HG02973 (cell line): ENCODE data around the gene MFSD8.
A peak's percentile ranks its signal among the peaks of the same experiment; 100 is the strongest.
"Not testable (repeated sequence)": the region's sequence is repeated elsewhere in the genome, so short reads cannot be mapped to it uniquely, and the experiment has no call there.

ENCODE experiments used
- ATAC-seq: cut with Tn5 transposase; IDR thresholded peaks from one replicate; pipeline ENCODE4 v1.9.1; 2021; ENCODE audit warnings: moderate library complexity; ENCODE audit not compliant: unreplicated experiment

MFSD8 gene

DNA sequence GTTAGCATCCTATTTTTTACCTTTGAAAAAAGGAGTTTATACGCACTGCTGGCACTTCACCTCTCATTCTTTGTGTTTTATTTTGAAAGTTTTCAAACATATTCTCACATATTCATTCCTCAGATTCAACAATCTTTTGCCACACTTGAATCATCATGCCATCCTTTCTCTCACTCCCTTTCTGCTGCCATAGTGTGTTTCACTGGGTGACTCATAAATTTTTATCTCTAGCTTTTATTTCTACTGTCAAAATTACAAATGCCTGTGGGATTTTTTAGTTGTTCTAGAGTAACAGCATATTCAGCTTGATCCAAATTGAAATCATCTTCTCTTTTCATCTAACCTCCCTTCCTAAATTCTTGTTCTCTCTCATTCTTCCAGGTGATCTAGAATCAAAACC is 28.0 kb downstream of the MFSD8 start:
- no peak for ATAC-seq

DNA sequence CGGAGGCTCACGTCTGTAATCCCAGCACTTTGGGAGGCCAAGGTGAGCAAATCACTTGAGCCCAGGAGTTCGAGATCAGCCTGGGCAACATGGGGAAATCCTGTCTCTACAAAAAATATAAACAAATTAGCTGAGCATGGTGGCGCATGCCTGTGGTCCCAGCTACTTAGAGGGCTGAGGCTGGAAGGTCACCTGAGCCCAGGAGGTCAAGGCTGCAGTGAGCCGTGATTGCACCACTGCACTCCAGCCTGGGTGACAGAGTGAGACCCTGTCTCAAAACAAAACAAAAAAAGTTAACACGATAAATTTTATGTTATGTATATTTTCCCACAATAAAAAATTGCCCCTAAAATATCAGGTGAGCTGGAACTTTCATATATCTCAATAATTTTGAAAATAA is 33.1 kb downstream of the MFSD8 start:
- ATAC-seq, result not testable (repeated sequence)

DNA sequence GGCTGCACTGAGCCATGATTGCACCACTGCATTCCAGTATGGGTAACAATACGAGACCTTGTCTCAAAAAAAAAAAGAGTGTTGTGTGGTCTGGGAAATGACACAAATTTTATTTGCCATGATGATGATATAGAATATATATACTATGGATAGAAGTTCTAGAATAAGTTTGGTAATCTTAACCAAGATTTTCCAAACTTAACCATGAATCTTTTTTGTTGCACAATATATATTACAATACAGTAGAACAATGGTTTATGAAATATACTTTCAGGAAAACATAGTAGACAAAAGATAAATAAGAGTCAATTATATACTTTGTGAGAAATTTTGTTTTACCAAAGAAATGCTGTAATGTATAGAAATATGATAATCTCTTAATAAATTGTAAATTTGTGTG is 34.8 kb downstream of the MFSD8 start:
- no peak for ATAC-seq

DNA sequence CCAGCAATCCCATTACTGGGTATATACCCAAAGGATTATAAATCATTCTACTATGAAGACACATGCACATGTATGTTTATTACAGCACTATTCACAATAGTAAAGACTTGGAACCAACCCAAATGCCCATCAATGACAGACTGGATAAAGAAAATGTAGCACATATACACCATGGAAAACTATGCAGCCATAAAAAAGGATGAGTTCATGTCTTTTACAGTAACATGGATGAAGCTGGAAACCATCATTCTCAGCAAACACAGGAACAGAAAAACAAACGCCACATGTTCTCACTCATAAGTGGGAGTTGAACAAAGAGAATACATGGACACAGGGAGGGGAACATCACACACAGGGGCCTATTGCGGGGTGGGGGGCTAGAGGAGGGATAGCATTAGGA is 39.3 kb downstream of the MFSD8 start:
- ATAC-seq, result not testable (repeated sequence)

DNA sequence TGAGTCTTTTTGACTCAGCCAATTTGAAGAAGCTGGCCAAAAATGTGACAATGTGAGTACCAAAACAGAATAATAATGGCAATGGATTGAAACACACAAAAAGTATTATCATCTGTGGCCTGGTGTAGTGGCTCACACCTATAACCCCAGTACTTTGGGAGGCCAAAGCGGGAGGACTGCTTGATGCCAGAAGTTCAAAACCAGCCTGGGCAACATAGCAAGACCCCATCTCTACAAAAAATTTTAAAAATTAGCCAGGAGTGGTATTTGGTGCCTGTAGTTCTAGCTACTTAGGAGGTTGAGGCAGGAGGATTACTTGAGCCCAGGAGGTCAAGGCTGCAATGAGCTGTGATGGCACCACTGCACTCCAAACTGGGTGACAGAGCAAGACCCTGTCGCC is 42.7 kb downstream of the MFSD8 start:
- no peak for ATAC-seq

DNA sequence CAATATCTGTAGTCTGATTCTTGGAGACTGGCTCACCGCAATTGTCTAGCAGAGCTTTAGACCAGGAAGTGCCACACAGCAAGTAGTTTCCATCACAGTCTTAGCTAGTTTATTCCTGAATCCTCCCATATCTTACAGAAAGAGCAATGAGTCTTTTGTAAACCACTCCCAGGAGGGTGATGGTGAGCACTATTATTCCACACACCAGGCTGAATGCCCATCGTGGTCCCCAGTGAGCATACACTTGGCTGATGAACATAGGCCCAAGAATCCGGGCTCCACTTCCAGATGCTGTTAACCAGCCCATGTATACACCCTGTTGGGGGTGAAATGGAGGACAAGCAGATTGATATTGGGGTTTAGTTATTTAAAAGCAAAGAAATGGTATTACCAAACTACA is 44.5 kb downstream of the MFSD8 start:
- ATAC-seq, result no peak

DNA sequence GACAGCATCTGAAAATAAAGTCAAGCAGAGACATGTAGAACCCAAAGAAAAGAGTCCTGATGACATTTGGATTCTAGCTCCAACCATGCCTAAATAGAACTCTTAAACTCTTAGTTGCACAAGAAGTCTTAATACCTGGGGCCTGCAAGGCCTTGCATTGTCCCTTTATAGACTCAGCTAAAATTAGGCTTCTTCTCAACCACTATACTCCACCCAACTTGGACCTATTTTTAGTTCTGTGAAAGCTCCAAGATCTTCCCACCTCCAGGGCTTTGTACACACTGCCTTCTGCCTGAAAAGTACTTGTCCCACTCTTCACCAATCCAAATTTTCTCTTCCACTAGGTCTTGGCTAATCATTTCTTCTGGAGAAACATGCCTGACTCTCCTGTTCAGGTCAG is 47.8 kb downstream of the MFSD8 start:
- ATAC-seq, result no peak

DNA sequence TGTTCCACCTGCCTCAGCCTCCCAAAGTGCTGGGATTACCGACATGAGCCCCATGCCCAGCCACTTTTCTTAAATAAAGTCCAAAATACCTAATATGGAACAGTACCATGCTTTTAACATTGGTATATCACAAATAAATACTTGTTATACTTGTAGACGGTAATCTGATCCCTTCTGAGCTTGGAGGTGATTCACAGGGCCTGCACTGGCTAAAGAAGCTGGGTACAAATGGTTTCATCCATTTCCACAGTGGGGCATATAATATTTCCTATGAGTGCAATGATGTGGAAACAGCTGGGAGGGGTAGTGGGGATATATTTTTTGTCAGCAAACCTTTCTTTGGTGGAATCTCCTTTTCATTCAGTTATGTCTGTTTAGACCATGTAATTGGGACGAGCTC is 48.5 kb downstream of the MFSD8 start:
- no peak for ATAC-seq

DNA sequence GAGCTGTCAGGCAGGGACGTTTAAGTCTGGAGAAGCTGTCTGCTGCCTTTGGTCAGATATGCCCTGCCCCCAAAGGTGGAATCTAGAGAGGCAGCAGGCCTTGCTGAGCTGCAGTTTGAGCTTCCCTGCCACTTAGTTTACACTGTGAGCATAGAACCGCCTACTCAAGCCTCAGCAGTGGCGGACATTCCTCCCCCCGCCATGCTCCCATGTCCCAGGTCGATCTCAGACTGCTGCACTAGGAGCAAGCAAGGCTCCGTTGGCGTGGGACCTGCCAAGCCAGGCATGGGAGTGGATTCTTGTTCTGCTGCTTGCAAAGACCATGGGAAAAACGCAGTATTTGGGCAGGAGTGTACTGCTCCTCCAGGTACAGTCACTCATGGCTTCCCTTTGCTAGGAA is 59.9 kb downstream of the MFSD8 start:
- no peak for ATAC-seq

DNA sequence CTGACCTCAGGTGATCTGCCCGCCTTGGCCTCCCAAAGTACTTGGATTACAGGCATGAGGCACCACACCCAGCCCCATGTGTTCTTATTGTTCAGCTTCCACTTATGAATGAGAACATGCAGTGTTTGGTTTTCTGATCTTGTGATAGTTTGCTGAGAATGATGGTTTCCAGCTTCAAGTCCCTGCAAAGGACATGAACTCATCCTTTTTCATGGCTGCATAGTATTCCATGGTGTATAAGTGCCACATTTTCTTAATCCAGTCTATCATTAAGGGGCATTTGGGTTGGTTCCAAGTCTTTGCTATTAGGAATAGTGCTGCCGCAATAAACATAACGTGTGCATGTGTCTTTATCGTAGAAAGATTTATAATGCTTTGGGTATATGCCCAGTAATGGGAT is 65.3 kb downstream of the MFSD8 start:
- ATAC-seq, result not testable (repeated sequence)

DNA sequence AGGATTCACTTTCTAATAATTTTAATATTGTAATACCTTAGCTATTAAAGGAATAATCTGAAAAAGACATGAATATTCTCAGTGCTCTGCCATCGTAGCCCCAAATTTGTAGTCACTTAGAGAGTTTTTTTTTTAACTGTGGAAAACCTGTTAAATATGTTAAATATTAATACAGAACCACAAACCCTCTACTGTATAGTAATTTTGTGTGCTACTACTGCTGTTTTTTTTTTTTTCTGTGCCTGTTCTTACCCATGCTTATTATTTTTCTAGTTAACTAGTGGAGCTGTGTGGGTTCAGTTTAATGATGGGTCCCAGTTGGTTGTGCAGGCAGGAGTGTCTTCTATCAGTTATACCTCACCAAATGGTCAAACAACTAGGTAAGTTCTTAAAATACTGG is 68.4 kb downstream of the MFSD8 start:
- no peak for ATAC-seq

DNA sequence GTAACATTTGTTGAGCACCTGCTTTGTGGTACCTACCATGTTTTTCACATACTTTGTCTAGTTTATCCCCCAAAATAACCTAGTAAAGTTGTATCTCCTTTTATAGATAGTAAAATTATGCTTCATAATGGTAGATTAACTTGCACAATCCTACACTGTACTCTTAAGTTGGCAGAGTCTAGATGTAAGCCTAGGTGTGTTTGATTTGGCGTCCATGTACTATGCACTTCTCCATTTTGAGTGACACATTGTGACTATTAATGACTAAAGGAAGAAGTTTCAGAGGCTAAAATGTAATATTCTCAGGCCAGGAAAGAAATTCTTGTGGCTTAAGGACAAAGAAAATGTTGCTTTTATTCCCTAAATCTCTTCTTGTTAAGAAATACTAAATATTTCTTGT is 68.9 kb downstream of the MFSD8 start:
- no peak for ATAC-seq

DNA sequence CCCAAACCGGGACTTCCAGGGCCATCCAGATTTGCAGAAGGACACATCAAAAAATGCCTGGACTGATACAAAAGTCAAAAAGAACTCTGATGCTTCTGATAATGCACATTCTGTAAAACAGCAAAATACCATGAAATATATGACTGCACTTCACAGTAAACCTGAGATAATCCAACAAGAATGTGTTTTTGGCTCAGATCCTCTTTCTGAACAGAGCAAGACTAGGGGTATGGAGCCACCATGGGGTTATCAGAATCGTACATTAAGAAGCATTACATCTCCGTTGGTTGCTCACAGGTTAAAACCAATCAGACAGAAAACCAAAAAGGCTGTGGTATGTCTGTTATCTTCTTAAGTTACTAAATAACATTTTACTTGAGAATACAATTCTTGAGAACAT is 75.1 kb downstream of the MFSD8 start:
- no peak for ATAC-seq

DNA sequence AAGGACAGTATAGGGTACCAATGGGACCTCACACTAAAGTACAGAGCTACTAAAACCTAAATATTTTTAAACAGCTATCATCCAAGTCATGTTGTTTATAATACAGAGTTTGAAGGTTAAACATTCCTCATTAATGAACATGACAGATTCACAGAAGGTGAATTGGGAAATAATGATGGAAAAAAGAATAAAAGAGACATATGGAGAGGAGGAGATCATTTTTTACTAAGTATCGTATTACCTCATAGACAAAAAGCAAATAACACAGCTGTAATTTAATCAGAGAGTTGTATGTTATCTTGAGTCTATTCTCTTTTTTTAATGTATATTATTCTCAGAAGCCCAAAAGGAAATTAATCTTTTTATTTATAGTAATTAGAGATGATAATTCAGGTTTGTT is 76.4 kb downstream of the MFSD8 start:
- no peak for ATAC-seq

DNA sequence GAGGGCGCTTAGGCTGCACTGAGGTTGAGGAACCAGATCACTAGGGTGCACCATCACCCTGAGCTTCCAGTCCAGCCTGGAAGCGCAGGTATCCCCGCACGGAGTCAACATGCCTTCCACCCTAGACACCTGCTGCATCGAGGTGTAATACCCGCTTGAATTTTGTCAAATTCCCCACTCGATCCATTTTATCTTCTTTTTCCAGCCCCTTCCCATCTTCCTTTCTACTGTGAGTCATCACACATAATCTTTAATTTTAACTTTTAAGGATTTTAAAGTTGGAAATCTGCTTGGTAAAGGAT is 83.5 kb downstream of the MFSD8 start:
- ATAC-seq, result peak; percentile 33

DNA sequence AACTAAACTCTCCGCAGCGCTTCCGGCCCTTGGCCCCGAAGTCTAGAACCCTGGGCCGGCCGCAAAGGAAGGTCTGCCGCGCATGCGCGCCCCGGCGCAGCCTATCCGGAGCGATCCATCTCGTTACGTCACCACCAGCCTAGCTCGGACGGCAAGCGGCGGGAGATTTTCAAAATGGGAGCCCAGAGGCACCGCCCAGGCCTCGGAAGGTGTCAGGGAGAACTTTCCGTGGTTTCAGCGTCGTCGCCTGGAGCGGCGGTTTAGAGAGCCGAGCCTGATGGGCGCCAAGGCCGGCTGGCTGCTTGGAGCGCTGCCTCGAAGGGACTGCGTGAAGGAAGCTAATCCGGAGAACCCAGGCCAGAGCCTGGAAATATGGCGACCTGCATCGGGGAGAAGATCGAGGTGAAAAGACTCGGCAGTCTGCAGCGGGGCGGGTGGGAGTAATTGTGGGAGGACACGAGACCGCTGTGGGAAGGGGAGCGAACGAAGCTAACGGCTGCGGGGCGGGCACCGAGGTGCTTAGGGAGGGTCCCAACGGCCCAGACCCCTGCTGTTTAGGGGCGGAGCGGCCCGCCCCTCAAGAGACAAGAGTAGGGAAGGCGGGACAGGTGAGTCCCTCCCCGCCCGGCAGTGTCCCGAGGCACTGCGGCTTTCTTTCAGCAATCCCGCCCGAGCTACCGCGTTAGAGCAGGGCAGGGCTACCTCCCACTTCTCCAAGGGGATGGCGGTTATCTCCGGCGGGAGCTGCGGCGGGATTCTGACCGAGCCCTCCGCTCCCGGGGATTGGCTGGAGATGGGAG is 84.0 kb downstream of the MFSD8 start, which contains the start of gene PLK4:
TSS of gene PLK4 (plus strand) at position 131 of the 800 bp plus-strand sequence. CDS start at position 373, 242 bp downstream.
- peak; percentile 91 for ATAC-seq

DNA sequence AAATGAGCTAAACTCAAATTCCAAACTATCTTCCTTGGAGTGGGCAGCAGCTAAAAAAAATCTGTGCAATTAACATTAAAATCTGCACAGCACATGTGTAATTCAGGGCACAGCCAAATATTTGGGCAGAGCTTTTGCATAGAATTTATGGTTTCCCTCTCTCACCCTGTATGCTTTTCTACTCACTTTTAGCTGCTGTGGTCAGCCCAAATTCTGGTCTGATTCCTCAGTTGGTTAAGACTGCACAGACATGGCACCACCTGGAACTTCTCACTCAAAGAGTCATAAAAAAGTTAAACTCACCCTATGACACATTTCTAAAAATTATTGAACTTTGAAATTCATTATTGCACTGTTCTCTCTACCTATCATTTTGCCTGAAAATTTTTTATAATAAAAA is 89.2 kb downstream of the MFSD8 start:
- no peak for ATAC-seq

DNA sequence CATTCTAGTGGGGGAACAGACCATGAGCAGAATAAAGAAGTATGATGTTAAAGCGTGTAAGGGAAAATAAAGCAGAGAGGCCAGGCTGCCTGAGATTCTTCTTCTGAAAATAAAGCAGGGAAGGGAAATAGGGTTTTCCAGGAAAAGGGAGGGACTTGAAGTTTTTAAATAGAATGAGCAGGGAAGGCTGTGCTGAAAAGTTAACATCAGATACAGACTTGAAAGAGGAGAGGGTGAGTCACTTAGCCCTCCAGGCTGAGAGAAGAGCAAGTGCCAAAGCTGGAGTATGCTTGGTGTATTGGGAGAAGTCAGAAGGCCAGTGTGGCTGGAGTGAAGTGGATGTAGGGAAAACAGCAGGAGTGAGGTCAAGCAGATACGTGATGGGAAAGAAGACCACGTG is 94.3 kb downstream of the MFSD8 start:
- no peak for ATAC-seq

DNA sequence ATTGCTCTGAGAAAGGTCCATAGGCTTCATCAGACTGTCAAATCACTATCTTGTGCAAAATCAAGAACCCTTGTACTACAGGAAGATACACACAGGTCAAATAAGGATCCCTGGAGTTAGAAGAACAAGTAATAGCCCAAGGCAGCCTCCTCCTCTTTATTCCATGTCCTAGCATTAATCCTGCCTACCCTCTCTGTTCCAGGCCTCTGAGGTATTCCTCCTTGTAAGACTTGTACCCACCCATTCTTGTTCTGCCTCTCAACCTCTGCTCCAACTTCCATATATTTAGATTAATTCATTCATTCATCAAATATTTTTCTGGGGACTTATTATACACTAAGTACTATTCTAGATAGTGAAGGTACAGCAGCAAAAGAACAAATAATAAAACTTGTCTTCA is 94.7 kb downstream of the MFSD8 start:
- no peak for ATAC-seq

DNA sequence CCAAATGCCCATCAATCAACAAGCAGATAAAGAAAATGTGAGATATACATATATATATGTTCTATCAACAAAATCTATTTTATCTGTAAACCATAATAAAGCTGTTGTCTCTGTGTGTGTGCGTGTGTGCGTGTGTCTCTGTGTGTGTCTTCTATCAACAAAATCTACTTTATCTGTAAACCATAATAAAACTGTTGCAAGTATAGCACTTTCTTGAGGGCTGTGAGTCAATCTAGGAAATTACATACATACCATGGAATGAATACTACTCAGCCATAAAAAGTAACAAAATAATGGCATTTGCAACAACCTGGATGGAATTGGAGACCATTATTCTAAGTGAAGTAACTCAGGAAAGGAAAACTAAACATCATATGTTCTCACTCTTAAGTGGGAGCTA is 96.8 kb downstream of the MFSD8 start:
- no peak for ATAC-seq
